Measurements from ENCODE around the gene MPND.

The MPND gene

DNA sequence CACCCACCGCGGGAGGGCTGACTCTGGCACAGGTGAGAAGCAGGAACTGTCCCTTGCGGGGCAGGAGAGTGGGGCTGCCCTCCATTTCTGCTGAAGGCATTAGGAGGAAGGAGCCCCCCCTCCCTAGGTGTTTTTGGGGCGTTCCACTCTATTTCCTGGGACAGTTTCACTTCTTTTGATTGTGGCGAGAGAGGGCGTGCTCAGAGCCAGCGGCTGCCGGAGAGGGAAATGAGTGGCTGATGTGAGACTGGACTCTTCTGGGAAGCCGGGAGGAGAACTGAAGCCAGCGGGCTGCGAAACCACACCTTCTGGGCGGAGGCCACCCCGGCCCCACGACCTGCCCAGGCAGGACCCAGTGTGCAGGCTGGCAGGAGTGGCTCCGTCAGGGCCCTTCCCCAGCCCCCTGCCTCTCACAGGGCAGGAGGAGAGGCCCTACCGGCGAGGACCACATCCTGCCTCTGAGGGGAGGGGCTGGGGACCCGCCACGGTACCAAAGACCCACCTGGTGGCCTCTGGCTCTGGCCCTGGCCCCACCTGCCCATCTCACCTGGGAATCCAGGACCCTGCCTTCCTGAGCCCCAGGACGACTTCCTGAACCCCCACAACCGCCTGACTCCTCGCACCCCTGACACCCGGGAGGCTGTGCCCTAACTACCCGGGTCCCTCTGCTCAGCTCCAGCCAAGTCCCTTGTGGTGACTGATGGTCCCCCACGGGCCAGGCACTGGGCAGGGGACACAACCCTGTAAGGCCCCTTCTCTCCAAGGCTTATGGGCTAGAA, 25.9 kb downstream of the MPND start:
- H3K4me3 ChIP-seq (ENCODE audit: low read depth, low read length), result no peak overlapping the region
- no peak for TF ChIP-seq CTCF (IDR thresholded peaks at IDR 0.05; ENCODE audit: low read depth, low read length)

DNA sequence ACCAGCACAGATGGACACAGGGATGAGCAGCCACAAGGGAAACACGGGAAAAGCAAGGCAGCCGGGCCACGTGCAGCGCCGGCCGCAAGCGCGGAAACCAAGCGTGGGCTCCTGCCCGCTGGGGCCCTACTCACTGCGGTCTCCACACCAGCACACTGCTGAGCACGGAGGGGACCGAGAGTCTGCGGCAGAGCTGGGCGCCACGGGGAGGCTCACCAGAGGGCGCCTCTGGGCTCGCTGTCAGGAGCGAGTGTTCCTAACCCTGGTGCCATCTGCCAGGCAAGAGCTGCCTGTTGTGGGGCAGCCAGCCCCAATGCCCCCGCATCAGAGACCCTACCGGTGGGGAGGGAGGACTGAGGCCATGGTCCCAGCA, 26.5 kb downstream of the MPND start:
- H3K4me3 ChIP-seq (ENCODE audit: low read depth, low read length), result no peak overlapping the region
- TF ChIP-seq CTCF (IDR thresholded peaks at IDR 0.05; ENCODE audit: low read depth, low read length), result no peak

- no peak for TF ChIP-seq CTCF (IDR thresholded peaks at IDR 0.05; ENCODE audit: low read depth, low read length)
- no peak overlapping the region for H3K4me3 ChIP-seq (ENCODE audit: low read depth, low read length)
These were observed 27.2 kb downstream of the MPND start for GRCh38 chr19:4370418-4371041.

GRCh38 chr19:4371247-4372164, 28.1 kb downstream of the MPND start:
- no peak overlapping the region for H3K4me3 ChIP-seq (ENCODE audit: low read depth, low read length)
- no peak for TF ChIP-seq CTCF (IDR thresholded peaks at IDR 0.05; ENCODE audit: low read depth, low read length)

GRCh38 chr19:4372165-4373012, 29.0 kb downstream of the MPND start:
- H3K4me3 ChIP-seq (ENCODE audit: low read depth, low read length), result no peak overlapping the region
- TF ChIP-seq CTCF (IDR thresholded peaks at IDR 0.05; ENCODE audit: low read depth, low read length), result no peak

- H3K4me3 ChIP-seq (ENCODE audit: low read depth, low read length), result no peak overlapping the region
- TF ChIP-seq CTCF (IDR thresholded peaks at IDR 0.05; ENCODE audit: low read depth, low read length), result no peak
These were observed 29.6 kb downstream of the MPND start for GRCh38 chr19:4373013-4373367.
